ENCODE measurements around the gene ST3GAL4.

The ST3GAL4 gene

DNA sequence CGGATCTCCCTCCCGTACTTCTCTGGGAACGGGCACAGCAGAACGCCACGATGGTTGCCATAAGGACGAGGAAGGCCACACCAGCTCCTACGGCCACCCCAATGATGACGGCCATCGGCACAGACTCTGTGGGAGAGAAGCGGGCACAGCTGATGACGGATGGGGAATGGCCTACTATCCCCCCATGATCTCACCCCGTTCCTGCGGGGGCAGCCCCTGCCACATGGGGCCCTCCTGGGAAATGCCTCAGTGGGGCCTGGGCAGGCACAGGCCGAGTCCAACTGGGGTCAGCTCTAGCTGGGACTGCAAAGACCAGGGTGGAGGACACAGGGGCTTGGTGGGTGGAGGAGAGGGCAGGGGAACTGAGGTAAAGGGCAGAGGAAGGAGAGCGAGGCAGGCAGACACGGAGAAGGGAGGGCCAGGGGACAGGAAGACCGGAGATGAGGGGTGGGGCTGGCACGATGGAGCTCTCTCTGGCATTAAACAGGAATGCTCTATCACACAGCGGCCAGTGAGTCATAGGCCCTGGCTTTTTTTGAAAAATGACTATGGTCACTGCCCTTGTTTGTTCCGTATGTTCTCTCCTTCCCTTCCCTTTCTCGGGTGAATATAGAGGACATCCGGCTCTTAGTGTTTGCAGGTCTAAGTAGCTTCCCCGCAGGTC lies 76.0 kb downstream of the ST3GAL4 start:
- TF ChIP-seq, protein P1, sequence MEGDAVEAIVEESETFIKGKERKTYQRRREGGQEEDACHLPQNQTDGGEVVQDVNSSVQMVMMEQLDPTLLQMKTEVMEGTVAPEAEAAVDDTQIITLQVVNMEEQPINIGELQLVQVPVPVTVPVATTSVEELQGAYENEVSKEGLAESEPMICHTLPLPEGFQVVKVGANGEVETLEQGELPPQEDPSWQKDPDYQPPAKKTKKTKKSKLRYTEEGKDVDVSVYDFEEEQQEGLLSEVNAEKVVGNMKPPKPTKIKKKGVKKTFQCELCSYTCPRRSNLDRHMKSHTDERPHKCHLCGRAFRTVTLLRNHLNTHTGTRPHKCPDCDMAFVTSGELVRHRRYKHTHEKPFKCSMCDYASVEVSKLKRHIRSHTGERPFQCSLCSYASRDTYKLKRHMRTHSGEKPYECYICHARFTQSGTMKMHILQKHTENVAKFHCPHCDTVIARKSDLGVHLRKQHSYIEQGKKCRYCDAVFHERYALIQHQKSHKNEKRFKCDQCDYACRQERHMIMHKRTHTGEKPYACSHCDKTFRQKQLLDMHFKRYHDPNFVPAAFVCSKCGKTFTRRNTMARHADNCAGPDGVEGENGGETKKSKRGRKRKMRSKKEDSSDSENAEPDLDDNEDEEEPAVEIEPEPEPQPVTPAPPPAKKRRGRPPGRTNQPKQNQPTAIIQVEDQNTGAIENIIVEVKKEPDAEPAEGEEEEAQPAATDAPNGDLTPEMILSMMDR (IDR thresholded peaks at IDR 0.05; ENCODE audit: low read depth, low read length) = no peak
- no peaks in the 10 kb centered on the region for H3K36me3 ChIP-seq
- no peaks in the 10 kb centered on the region for H3K9me3 ChIP-seq
- H3K27me3 ChIP-seq = no peaks in the 10 kb centered on the region
- no peak overlapping the region for H3K4me3 ChIP-seq (ENCODE audit: low read depth, low read length)
- DNase-seq = no peak
- H3K4me1 ChIP-seq = no peaks in the 10 kb centered on the region

DNA sequence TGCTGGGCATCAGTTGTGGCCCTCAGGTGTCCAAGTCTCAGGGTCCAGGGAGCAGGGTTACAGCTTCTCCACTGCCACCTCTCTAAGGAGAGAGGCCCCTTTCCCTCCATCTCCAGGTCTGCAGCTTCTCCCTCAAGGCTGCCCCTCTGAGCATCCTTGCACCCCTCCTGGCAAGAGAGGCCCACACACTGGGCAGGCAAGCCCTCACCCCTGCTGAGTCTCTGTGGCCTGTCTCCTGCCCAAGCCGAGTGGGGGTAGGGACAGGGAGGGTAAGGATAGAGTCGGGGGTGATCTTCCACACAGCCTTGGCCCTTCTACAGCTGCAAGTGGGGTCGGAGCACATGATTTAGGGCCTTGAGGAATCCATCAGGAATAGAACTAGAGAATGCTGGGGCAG lies 76.6 kb downstream of the ST3GAL4 start:
- TF ChIP-seq, protein P1 (IDR thresholded peaks at IDR 0.05; ENCODE audit: low read depth, low read length) = no peak
- no peaks in the 10 kb centered on the region for H3K9me3 ChIP-seq
- H3K4me3 ChIP-seq (ENCODE audit: low read depth, low read length) = no peak overlapping the region
- H3K36me3 ChIP-seq = no peaks in the 10 kb centered on the region
- no peaks in the 10 kb centered on the region for H3K4me1 ChIP-seq
- no peaks in the 10 kb centered on the region for H3K27me3 ChIP-seq
- DNase-seq = no peak

DNA sequence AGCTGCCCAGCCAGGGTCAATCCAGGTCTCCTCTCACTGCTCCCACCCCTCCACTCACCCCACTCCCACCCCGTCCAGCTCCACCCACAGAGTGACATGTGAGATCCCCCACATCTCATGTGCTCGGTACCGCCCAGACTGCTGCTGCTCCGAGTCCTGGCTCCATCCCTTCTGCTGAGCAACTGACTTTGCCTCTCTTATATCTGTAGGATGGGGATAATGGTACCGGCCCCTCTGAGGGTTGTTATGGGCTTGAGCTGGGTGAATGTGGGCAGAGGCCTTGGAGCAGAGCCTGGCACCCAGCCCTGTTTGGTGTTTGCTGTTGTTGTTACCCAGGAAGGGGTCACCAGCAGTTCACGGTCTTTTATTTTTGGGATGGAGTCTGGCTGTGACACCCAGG lies 77.0 kb downstream of the ST3GAL4 start:
- Histone ChIP-seq H3K9me3 (no peaks in the 10 kb centered on the region), H3K36me3 (no peaks in the 10 kb centered on the region), H3K27me3 (no peaks in the 10 kb centered on the region), H3K4me1 (no peaks in the 10 kb centered on the region), H3K4me3 (ENCODE audit: low read depth, low read length) (no peak overlapping the region)
- TF ChIP-seq, protein P1 (IDR thresholded peaks at IDR 0.05; ENCODE audit: low read depth, low read length) = no peak
- DNase-seq = no peak

DNA sequence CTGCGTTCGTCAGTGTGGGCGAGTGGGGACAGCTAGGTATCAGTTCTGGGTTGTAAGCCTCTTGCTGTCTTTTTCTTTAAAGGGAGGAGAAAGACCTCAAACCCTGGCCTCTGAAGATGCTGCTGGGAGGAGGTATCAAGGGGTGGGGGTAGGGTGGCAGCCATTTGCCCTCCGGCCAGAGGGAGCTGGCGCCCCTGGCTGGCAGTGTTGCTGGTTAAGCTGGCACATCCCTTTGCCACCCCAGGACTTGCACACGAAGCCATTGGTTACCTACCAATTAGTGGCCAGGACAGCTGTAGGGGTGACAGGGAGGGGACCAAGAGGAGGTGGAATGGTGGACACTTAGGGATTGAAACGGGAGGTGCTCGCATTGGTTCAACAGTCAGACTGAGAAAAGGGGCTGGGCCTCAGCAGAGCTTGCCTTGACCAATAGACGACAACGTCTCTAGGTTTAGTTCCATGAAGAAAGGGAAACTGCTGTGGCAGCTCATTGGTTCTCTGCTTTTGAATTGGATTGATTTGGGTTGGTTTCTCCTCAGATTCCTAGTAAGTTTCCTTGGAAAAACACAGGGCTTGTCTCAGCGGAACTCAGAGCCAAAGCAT lies 77.9 kb downstream of the ST3GAL4 start:
- no peak for DNase-seq
- H3K9me3 ChIP-seq = no peaks in the 10 kb centered on the region
- H3K4me3 ChIP-seq (ENCODE audit: low read depth, low read length) = no peak overlapping the region
- TF ChIP-seq, protein P1 (IDR thresholded peaks at IDR 0.05; ENCODE audit: low read depth, low read length) = no peak
- H3K4me1 ChIP-seq = no peaks in the 10 kb centered on the region
- no peaks in the 10 kb centered on the region for H3K27me3 ChIP-seq
- H3K36me3 ChIP-seq = no peaks in the 10 kb centered on the region

DNA sequence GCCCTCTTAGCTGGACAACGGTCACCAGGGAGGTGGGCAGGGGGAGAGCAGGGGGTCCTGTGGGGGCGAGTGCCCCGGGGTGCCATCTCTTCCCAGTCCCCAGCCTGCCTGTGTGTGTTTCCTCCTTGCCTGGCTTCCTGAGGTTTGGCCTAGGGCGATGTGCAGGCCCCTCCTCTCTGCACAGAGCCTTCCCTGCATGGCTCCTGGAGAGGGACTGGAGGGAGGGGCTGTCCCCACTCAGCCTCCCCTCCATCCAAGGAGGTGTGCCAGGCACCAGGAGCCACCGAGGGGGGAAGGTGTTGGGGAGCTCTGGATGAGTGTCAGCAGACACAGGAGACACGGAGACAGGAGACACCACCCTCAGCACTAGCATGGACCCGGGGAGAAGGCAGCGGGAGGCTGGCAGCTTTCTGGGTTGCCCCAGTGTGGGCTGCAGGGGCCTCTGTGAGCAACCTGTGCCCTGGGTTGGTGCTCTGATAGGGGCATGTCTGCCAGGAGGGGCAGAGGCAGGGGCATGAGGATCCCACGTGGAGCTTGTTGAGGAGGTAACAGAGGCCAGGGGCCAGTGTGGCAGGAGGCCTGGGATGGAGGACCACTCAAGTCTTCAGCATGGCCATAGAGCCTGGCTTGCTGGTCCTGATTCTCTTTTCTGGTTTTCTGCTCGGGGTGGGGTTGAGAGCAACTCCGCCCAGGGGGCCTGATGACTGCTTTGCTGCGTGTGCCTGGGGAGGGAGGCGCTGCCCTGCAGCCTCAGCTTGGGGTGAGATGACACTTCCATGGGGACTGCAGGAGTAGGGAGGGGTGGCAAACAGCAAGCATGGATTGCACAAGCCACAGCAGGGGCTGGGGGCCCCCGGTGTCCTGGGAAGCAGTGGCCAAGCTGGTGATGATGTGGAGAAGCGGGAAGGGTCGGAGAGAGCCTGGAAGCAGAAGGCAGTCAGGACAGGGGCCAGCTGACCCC lies 78.8 kb downstream of the ST3GAL4 start:
- no peaks in the 10 kb centered on the region for H3K36me3 ChIP-seq
- no peaks in the 10 kb centered on the region for H3K4me1 ChIP-seq
- no peak for DNase-seq
- no peaks in the 10 kb centered on the region for H3K27me3 ChIP-seq
- H3K4me3 ChIP-seq (ENCODE audit: low read depth, low read length) = no peak overlapping the region
- H3K9me3 ChIP-seq = no peaks in the 10 kb centered on the region
- TF ChIP-seq, protein P1 (IDR thresholded peaks at IDR 0.05; ENCODE audit: low read depth, low read length) = no peak

Measured in BE2C (cell line).